Gastroesophageal sphincter (tissue), 4 donors: ENCODE results near the gene APOO. TPM values are rescaled to one million over a fixed set of nuclear protein-coding genes. Genes with fewer than 3 reads are reported as not detected.
A peak's percentile ranks its signal among the peaks of the same experiment; 100 is the strongest.

Experiments used
- ATAC-seq: fragments of 150-250 bp; one replicate; pipeline ENCODE4 v1.9.1; 2016; ENCODE audit warnings: mild to moderate bottlenecking, moderate library complexity
- H3K27ac ChIP-seq, 4 donors: fragments of 200-600 bp; sonication (generic) in 3 of 4; 1 replicate in 3 of 4; 2 replicates in 1 of 4; pipeline ENCODE4 v1.5.1; 2016 to 2019
- H3K27me3 ChIP-seq: fragments of 200-600 bp; sonication (generic); one replicate; pipeline ENCODE4 v1.5.1; 2019
- H3K36me3 ChIP-seq, 2 donors: fragments of 200-600 bp; sonication (generic); one replicate each; pipeline ENCODE4 v1.5.1; 2019; ENCODE audit warnings: control low read depth in 1 of 2
- H3K4me1 ChIP-seq, 3 donors: fragments of 200-600 bp; sonication (generic); 1 replicate in 2 of 3; 2 replicates in 1 of 3; pipeline ENCODE4 v1.5.1; 2016 to 2019; ENCODE audit warnings: control low read depth in 2 of 3
- H3K4me3 ChIP-seq, 2 donors: fragments of 200-600 bp; sonication (generic); one replicate each; pipeline ENCODE4 v1.5.1; 2019; ENCODE audit warnings: mild to moderate bottlenecking in 1 of 2, moderate library complexity in 1 of 2
- H3K9me3 ChIP-seq, 3 donors: fragments of 200-600 bp; sonication (generic); one replicate each; pipeline ENCODE4 v1.5.1; 2017 to 2019; ENCODE audit warnings: control low read depth in 2 of 3
- CTCF ChIP-seq, 4 experiments: fragments of 200-600 bp in 2 of 4; fragments of 450-650 bp in 2 of 4; sonication (generic) in 1 of 4; IDR thresholded peaks; one replicate each; pipeline ENCODE4 v1.5.1; 2017 to 2019; ENCODE audit warnings: antibody characterized with exemption in 4 of 4, mild to moderate bottlenecking in 2 of 4, moderate library complexity in 2 of 4
- EP300 ChIP-seq: sonication (generic); formaldehyde crosslinking; IDR thresholded peaks from one replicate; pipeline ENCODE4 v1.6.1; 2017; ENCODE audit warnings: antibody characterized with exemption, mild to moderate bottlenecking
- POLR2A ChIP-seq, 2 donors: fragments of 450-650 bp; IDR thresholded peaks; one replicate each; pipeline ENCODE4 v1.6.1; 2017; ENCODE audit warnings: antibody characterized with exemption in 2 of 2, mild to moderate bottlenecking in 2 of 2, moderate library complexity in 1 of 2
- POLR2AphosphoS5 ChIP-seq: sonication (generic); formaldehyde crosslinking; IDR thresholded peaks from one replicate; pipeline ENCODE4 v1.6.1; 2017; ENCODE audit warnings: antibody characterized with exemption
- WGBS, 2 donors: methylation state at CpG; one replicate each; pipeline ENCODE4 v1.1.5; 2018; ENCODE audit warnings: low coverage in 1 of 2; 5-methylcytosine and 5-hydroxymethylcytosine counted together
- total RNA-seq, 4 donors: library from RNA; depleted of rRNA; stranded (reverse); fragments of >200 nt; gene quantifications; one replicate each; pipeline ENCODE4 v1.1.0, GENCODE V29; 2016

APOO gene
- total RNA-seq, 4 donors from 2014 or later, result 4.5 to 19.8 (median 8.7) TPM

- no peak for TF ChIP-seq EP300
- no peak for TF ChIP-seq CTCF (IDR thresholded peaks at IDR 0.05)
- no peak for TF ChIP-seq POLR2A (IDR thresholded peaks at IDR 0.05)
- TF ChIP-seq POLR2AphosphoS5, result no peak
- H3K4me3 ChIP-seq, result no peak overlapping the region
- H3K36me3 ChIP-seq, result no peaks in the 10 kb centered on the region
- H3K27ac ChIP-seq, result no peak overlapping the region
- 92% methylated on average over 2 of the region's 4 CpGs; no CpG with 5 or more reads in 1 of the 2 donors for WGBS, 2 donors
- H3K27me3 ChIP-seq, result no peaks in the 10 kb centered on the region
- no peaks in the 10 kb centered on the region for H3K4me1 ChIP-seq
- no peaks in the 10 kb centered on the region for H3K9me3 ChIP-seq
- no peak for ATAC-seq
These were observed 91.6 kb downstream of the APOO start for GRCh38 chrX:23816179-23816578.

DNA sequence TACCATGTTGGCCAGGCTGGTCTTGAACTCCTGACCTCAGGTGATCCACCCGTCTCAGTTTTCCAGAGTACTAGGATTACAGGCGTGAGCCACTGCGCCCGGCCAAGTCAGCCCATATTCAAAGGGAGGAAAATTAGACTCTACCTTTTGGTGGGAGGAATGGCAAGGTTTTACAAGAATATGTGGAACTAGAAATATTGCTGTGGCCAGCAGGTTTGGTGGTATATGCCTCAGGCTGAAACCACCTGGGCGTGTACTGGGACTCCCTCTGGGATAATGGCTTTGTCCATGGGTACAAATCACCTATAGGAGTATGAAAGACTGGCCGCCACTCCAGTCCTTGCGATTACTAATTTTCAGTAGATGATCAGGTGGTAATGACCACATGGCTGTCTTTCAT is 92.4 kb downstream of the APOO start:
- Histone ChIP-seq H3K27me3 (no peaks in the 10 kb centered on the region), H3K9me3 (no peaks in the 10 kb centered on the region), H3K4me3 (no peak overlapping the region), H3K4me1 (no peaks in the 10 kb centered on the region), H3K36me3 (no peaks in the 10 kb centered on the region), H3K27ac (no peak overlapping the region)
- WGBS, 2 donors, result 88 to 90% methylated on average over 2 to 4 of the region's 7 CpGs
- TF ChIP-seq POLR2A (IDR thresholded peaks at IDR 0.05), result no peak
- TF ChIP-seq POLR2AphosphoS5, result no peak
- TF ChIP-seq CTCF (IDR thresholded peaks at IDR 0.05), result no peak
- no peak for TF ChIP-seq EP300
- no peak for ATAC-seq

- TF ChIP-seq POLR2AphosphoS5 (no peak), POLR2A (IDR thresholded peaks at IDR 0.05) (no peak), EP300 (no peak), CTCF (IDR thresholded peaks at IDR 0.05) (no peak)
- Histone ChIP-seq H3K4me1 (no peaks in the 10 kb centered on the region), H3K27ac (no peak overlapping the region), H3K36me3 (no peaks in the 10 kb centered on the region), H3K27me3 (no peaks in the 10 kb centered on the region), H3K9me3 (no peaks in the 10 kb centered on the region), H3K4me3 (no peak overlapping the region)
- ATAC-seq, result no peak
- 88% methylated on average over 1 of the region's 1 CpG; no CpG with 5 or more reads in 1 of the 2 donors for whole genome bisulfite sequencing, 2 donors
These were observed 93.9 kb downstream of the APOO start for GRCh38 chrX:23813808-23814207.

DNA sequence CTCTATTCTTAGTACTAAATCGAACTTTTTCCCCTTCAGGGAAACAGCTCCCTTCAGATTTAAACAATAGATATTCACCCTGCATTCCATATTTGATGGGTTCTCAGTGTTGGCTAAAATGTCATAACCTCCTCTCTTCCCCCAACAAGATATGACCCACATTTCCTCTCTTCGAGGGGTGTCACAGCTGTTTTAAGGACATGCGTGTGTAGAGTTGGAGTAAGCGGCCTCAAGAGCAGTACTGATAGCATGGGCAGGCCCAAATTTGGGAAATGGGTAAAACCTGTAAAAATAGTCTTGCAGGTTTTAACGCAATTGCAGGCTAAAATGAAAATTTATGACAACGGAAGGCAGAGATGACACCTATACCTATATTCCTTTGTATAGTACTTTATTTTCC is 96.1 kb downstream of the APOO start:
- ATAC-seq, result no peak
- H3K27ac ChIP-seq, result peak overlapping the region in 2 of 4 donors; percentile 14 to 32
- TF ChIP-seq EP300 (no peak), POLR2A (IDR thresholded peaks at IDR 0.05) (no peak), CTCF (IDR thresholded peaks at IDR 0.05) (no peak), POLR2AphosphoS5 (no peak)
- H3K9me3 ChIP-seq, result no peaks in the 10 kb centered on the region
- peaks cover 0 to 8% (median 0%) of the 10 kb centered on the region in 3 donors for H3K4me1 ChIP-seq
- 71 to 89% methylated on average over 6 of the region's 6 CpGs for WGBS, 2 donors
- no peaks in the 10 kb centered on the region for H3K36me3 ChIP-seq
- H3K4me3 ChIP-seq, result no peak overlapping the region
- no peaks in the 10 kb centered on the region for H3K27me3 ChIP-seq

DNA sequence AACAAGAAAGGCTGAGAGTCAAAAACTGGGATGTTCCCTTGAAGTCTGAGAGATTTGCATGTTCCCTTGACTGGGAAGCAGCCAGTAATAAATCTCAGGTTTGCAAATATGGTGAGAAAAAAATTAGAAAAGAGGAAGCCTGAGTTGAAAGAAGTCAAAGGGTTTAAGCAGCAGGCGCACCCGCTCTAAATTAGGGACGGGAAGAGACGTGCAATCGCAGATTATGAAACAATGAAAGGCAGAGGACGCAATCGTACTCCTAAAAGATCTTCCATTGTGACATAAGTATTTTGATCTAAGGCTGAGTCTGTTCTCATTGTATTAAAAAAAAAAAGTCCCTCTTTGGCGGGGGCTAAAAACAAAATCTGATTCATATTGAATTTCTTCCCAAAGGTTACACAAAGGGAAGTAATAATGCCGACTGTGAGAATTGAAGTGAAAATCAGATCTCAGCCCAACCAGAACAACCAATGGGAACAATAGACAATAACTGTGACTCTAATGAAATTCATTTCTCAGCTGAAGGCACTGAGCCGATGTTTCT is 96.6 kb downstream of the APOO start:
- TF ChIP-seq POLR2AphosphoS5 (no peak), CTCF (IDR thresholded peaks at IDR 0.05) (no peak), EP300 (no peak), POLR2A (IDR thresholded peaks at IDR 0.05) (no peak)
- ATAC-seq, result peak; percentile 34

More for the DNA sequence above, 96.6 kb downstream of the APOO start:
- no peak overlapping the region for H3K4me3 ChIP-seq
- no peaks in the 10 kb centered on the region for H3K9me3 ChIP-seq
- H3K36me3 ChIP-seq, result no peaks in the 10 kb centered on the region
- H3K27me3 ChIP-seq, result no peaks in the 10 kb centered on the region
- H3K4me1 ChIP-seq, result peaks cover 0 to 8% (median 0%) of the 10 kb centered on the region in 3 donors
- 44 to 60% methylated on average over 10 of the region's 10 CpGs for WGBS, 2 donors
- H3K27ac ChIP-seq, result peak overlapping the region in 2 of 4 donors; percentile 14 to 32
